Loucy (cell line): ENCODE results near the gene MAML3.

Experiments
- H2AFZ ChIP-seq: fragments of 200-600 bp; sonication (generic); 2 replicates; pipeline ENCODE4 v1.6.0; 2016; ENCODE audit warnings: antibody characterized with exemption, mild to moderate bottlenecking, low read length, moderate library complexity
- H3F3A ChIP-seq: fragments of 200-600 bp; 2 replicates; pipeline ENCODE4 v1.6.0; 2016; ENCODE audit warnings: antibody characterized with exemption, low read depth, mild to moderate bottlenecking
- H3K27me3 ChIP-seq: fragments of 200-600 bp; sonication (generic); 2 replicates; pipeline ENCODE4 v1.6.1; 2014; ENCODE audit warnings: low read length, mild to moderate bottlenecking; ENCODE audit not compliant: insufficient read depth, poor library complexity, severe bottlenecking
- H3K36me3 ChIP-seq: fragments of 200-600 bp; sonication (generic); 2 replicates; pipeline ENCODE4 v1.6.1; 2016; ENCODE audit warnings: low read length; ENCODE audit not compliant: insufficient read depth
- H3K4me1 ChIP-seq: fragments of 200-600 bp; sonication (generic); 2 replicates; pipeline ENCODE4 v1.5.1; 2014; ENCODE audit warnings: low read length, mild to moderate bottlenecking; ENCODE audit not compliant: insufficient read depth, poor library complexity, severe bottlenecking
- H3K4me2 ChIP-seq: fragments of 200-600 bp; sonication (generic); 2 replicates; pipeline ENCODE4 v1.6.0; 2014; ENCODE audit warnings: antibody characterized with exemption, low read length, low read depth, mild to moderate bottlenecking; ENCODE audit not compliant: poor library complexity, severe bottlenecking
- H3K4me3 ChIP-seq: fragments of 200-600 bp; sonication (generic); 2 replicates; pipeline ENCODE4 v1.5.1; 2014; ENCODE audit warnings: low read length, mild to moderate bottlenecking, mixed read lengths; ENCODE audit not compliant: poor library complexity, severe bottlenecking
- H3K79me2 ChIP-seq: fragments of 200-600 bp; sonication (generic); 2 replicates; pipeline ENCODE4 v1.6.1; 2014; ENCODE audit warnings: low read length; ENCODE audit not compliant: insufficient read depth
- H3K9ac ChIP-seq: fragments of 200-600 bp; sonication (generic); 2 replicates; pipeline ENCODE4 v1.6.0; 2014; ENCODE audit warnings: mild to moderate bottlenecking, low read depth, low read length, moderate library complexity; ENCODE audit not compliant: poor library complexity, severe bottlenecking
- H3K9me2 ChIP-seq: fragments of 200-600 bp; sonication (generic); replicated peaks from 2 replicates; pipeline ENCODE4 v1.6.1; 2016; ENCODE audit warnings: low read depth, low read length, mixed read lengths
- H3K9me3 ChIP-seq: fragments of 200-600 bp; sonication (generic); 2 replicates; pipeline ENCODE4 v1.6.1; 2014; ENCODE audit warnings: mild to moderate bottlenecking, antibody characterized with exemption, low read length, low read depth; ENCODE audit not compliant: insufficient read depth
- H4K20me1 ChIP-seq: fragments of 200-600 bp; sonication (generic); 2 replicates; pipeline ENCODE4 v1.6.0; 2014; ENCODE audit warnings: antibody characterized with exemption, low read length, mild to moderate bottlenecking; ENCODE audit not compliant: insufficient read depth, poor library complexity, severe bottlenecking
- CTCF ChIP-seq: fragments of 200-600 bp; sonication (generic); conservative IDR thresholded peaks from 2 replicates; pipeline ENCODE4 v1.5.1; 2014; ENCODE audit warnings: mild to moderate bottlenecking, antibody characterized with exemption, low read length
- EZH2phosphoT487 ChIP-seq: fragments of 200-600 bp; IDR thresholded peaks from 2 replicates; pipeline ENCODE4 v1.6.1; 2018; ENCODE audit warnings: antibody characterized with exemption, mild to moderate bottlenecking, moderate library complexity, borderline replicate concordance

The MAML3 gene

GRCh38 chr4:139943277-139943676 is 210.7 kb downstream of the MAML3 start:
- H3K36me3 ChIP-seq: no peaks in the 10 kb centered on the region
- no peaks in the 10 kb centered on the region for H3K9me3 ChIP-seq
- H3K9ac ChIP-seq: no peak overlapping the region
- no peaks in the 10 kb centered on the region for H3F3A ChIP-seq
- no peak for TF ChIP-seq EZH2phosphoT487
- TF ChIP-seq CTCF: no peak
- H3K79me2 ChIP-seq: peaks cover 19% of the 10 kb centered on the region; the same call in 1 of the 2 replicates
- H3K4me2 ChIP-seq: peak overlapping the region; percentile 1
- peaks cover 18% of the 10 kb centered on the region for H3K4me1 ChIP-seq
- H2AFZ ChIP-seq: no peak overlapping the region
- no peaks in the 10 kb centered on the region for H3K27me3 ChIP-seq
- no peaks in the 10 kb centered on the region for H3K9me2 ChIP-seq
- no peaks in the 10 kb centered on the region for H4K20me1 ChIP-seq
- H3K4me3 ChIP-seq: no peak overlapping the region

- Histone ChIP-seq H3K9ac (no peak overlapping the region), H3F3A (no peaks in the 10 kb centered on the region), H4K20me1 (no peaks in the 10 kb centered on the region), H3K79me2 (peaks cover 24% of the 10 kb centered on the region; the same call in 1 of the 2 replicates), H3K4me2 (no peak overlapping the region), H3K4me3 (no peak overlapping the region), H3K36me3 (no peaks in the 10 kb centered on the region), H3K9me3 (no peaks in the 10 kb centered on the region), H3K9me2 (no peaks in the 10 kb centered on the region), H2AFZ (no peak overlapping the region), H3K27me3 (no peaks in the 10 kb centered on the region), H3K4me1 (peaks cover 16% of the 10 kb centered on the region)
- no peak for TF ChIP-seq CTCF
- no peak for TF ChIP-seq EZH2phosphoT487
These were observed 211.7 kb downstream of the MAML3 start for GRCh38 chr4:139942241-139942640.

- no peaks in the 10 kb centered on the region for H3F3A ChIP-seq
- peaks cover 10% of the 10 kb centered on the region for H3K4me1 ChIP-seq
- no peaks in the 10 kb centered on the region for H3K9me3 ChIP-seq
- H3K9ac ChIP-seq: no peak overlapping the region
- H2AFZ ChIP-seq: no peak overlapping the region
- H4K20me1 ChIP-seq: no peaks in the 10 kb centered on the region
- H3K36me3 ChIP-seq: no peaks in the 10 kb centered on the region
- no peaks in the 10 kb centered on the region for H3K9me2 ChIP-seq
- H3K4me2 ChIP-seq: no peak overlapping the region
- TF ChIP-seq CTCF (no peak), EZH2phosphoT487 (no peak)
- no peak overlapping the region for H3K4me3 ChIP-seq
- H3K27me3 ChIP-seq: no peaks in the 10 kb centered on the region
- H3K79me2 ChIP-seq: peaks cover 17% of the 10 kb centered on the region; the same call in 1 of the 2 replicates
These were observed 213.4 kb downstream of the MAML3 start for GRCh38 chr4:139940600-139940999.
